Erythroblast (primary cell): ENCODE measurements around the gene ZCWPW1.

Source experiments
- GATA1 ChIP-seq: IDR thresholded peaks from 2 replicates; pipeline ENCODE4 v1.6.1; 2011; ENCODE audit warnings: low read depth, mild to moderate bottlenecking, control low read depth, low read length, moderate library complexity
- POLR2A ChIP-seq: IDR thresholded peaks from 2 replicates; pipeline ENCODE4 v1.6.1; 2011; ENCODE audit warnings: mild to moderate bottlenecking, low read length

DNA sequence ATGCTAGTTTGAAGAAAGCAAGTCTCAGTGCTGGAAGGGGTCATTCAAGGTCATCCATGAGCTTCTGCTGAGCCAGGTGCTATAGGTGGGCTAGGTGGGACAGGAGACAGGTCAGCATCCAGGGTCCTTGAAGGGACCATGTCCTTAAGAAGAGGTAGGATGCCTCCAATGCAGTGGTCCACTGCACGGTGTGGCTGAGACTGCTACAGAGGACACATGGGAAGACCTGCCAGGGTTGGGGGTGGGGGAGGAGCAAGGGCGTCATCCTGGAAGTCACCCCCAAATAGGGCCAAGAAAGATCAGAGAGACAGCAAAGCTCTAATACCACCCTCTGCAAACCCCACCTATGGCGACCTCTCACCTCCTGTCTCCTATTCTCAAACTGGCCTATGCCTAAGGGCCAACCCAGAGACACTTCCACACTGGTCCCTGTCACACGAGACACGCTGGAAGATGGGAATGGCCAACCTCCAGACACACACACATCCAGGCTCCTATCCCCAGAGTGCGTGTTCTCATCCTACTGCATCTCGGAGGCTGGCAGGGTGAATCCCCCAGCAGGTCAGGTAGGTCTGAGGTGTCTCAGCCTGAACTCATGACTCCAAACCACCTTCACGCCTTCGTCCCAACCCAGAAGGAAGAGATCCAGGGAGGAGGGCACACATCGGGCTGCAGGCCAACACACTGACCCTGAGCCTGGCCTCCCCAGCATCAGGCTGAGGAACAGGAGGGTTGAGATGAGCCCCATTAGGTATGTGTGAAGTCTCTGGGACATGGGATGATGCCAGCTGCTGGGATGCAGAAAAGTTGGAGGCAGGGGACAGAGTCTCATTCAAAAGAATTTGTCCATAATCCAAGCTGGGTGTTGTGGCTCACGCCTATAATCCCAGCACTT lies 13.4 kb upstream of the ZCWPW1 start:
- TF ChIP-seq POLR2A (no peak), GATA1 (no peak)
